Smooth muscle cell (in vitro differentiated cells): ENCODE data around the gene GLA. TPM values are rescaled to one million over a fixed set of nuclear protein-coding genes. Genes with fewer than 3 reads are reported as not detected.

Experiments used
- DNase-seq: peaks from one replicate; lab custom pipeline; 2025; ENCODE audit not compliant: unreplicated experiment; lab: John Stamatoyannopoulos, UW
- H2AFZ ChIP-seq: fragments of 200-600 bp; sonication (generic); 2 replicates; pipeline ENCODE4 v1.6.0; 2016; ENCODE audit warnings: antibody characterized with exemption, low read depth, mild to moderate bottlenecking
- H3F3A ChIP-seq: fragments of 200-600 bp; sonication (generic); 2 replicates; pipeline ENCODE4 v1.6.0; 2017; ENCODE audit warnings: antibody characterized with exemption, low read depth
- H3K27ac ChIP-seq: fragments of 200-600 bp; sonication (generic); 2 replicates; pipeline ENCODE4 v1.5.1; 2016; ENCODE audit warnings: low read depth, mild to moderate bottlenecking
- H3K27me3 ChIP-seq: fragments of 200-600 bp; sonication (generic); 2 replicates; pipeline ENCODE4 v1.6.1; 2016; ENCODE audit warnings: low read depth, mild to moderate bottlenecking
- H3K36me3 ChIP-seq: fragments of 200-600 bp; sonication (generic); 2 replicates; pipeline ENCODE4 v1.5.1; 2016; ENCODE audit warnings: low read depth
- H3K4me1 ChIP-seq: fragments of 200-600 bp; sonication (generic); 2 replicates; pipeline ENCODE4 v1.5.1; 2016; ENCODE audit warnings: low read depth
- H3K4me2 ChIP-seq: fragments of 200-600 bp; sonication (generic); 2 replicates; pipeline ENCODE4 v1.6.0; 2016; ENCODE audit warnings: mild to moderate bottlenecking
- H3K4me3 ChIP-seq: fragments of 200-600 bp; sonication (generic); 2 replicates; pipeline ENCODE4 v1.5.1; 2016; ENCODE audit warnings: mild to moderate bottlenecking
- H3K79me2 ChIP-seq: fragments of 200-600 bp; sonication (generic); 2 replicates; pipeline ENCODE4 v1.6.0; 2016; ENCODE audit warnings: low read depth, mild to moderate bottlenecking
- H3K9ac ChIP-seq: fragments of 200-600 bp; sonication (generic); 2 replicates; pipeline ENCODE4 v1.6.0; 2016; ENCODE audit warnings: low read depth
- H3K9me3 ChIP-seq: fragments of 200-600 bp; sonication (generic); replicated peaks from 2 replicates; pipeline ENCODE4 v1.5.1; 2016; ENCODE audit warnings: low read depth
- H4K20me1 ChIP-seq: fragments of 200-600 bp; sonication (generic); 2 replicates; pipeline ENCODE4 v1.6.0; 2016; ENCODE audit warnings: low read depth
- CTCF ChIP-seq: fragments of 200-600 bp; sonication (generic); IDR thresholded peaks from 2 replicates; pipeline ENCODE4 v1.5.1; 2017; ENCODE audit warnings: borderline replicate concordance, mild to moderate bottlenecking, antibody characterized with exemption; ENCODE audit not compliant: insufficient read depth, poor library complexity, severe bottlenecking
- WGBS: methylation state at CpG from one replicate; pipeline ENCODE4 v1.1.7; 2016; ENCODE audit warnings: low lambda C conversion rate; 5-methylcytosine and 5-hydroxymethylcytosine counted together
- polyA plus RNA-seq: library from polyadenylated mRNA; unstranded; fragments of >200 nt; fragmentation: Nextera tagmentation; extraction: Ambion mirVana; gene quantifications from 2 replicates; pipeline ENCODE4 v1.2.1, GENCODE V29; 2016
- total RNA-seq: library from RNA; depleted of rRNA; stranded (reverse); fragments of >200 nt; gene quantifications from 2 replicates; pipeline ENCODE4 v1.2.3, GENCODE V29; 2014

The GLA gene
- total and polyA plus RNA-seq, 2 experiments from 2014 or later: 41.2 to 46.9 TPM

- Histone ChIP-seq H3K4me2 (peak overlapping the region; percentile 84), H3K4me1 (peaks cover 22% of the 10 kb centered on the region), H3K9me3 (peaks cover 3% of the 10 kb centered on the region), H3F3A (no peaks in the 10 kb centered on the region), H3K27me3 (no peaks in the 10 kb centered on the region), H3K79me2 (peaks cover 47% of the 10 kb centered on the region), H3K4me3 (peak overlapping the region; percentile 66), H4K20me1 (peaks cover 18% of the 10 kb centered on the region), H3K9ac (peak overlapping the region; percentile 98), H3K36me3 (no peaks in the 10 kb centered on the region), H3K27ac (peak overlapping the region; percentile 99), H2AFZ (no peak overlapping the region)
- whole genome bisulfite sequencing: 49% methylated on average over 6 of the region's 6 CpGs
- DNase-seq: no peak
- TF ChIP-seq CTCF: no peak
Measured at GRCh38 chrX:101409043-101409442, 1.3 kb upstream of the GLA start.

- peaks cover 22% of the 10 kb centered on the region for H3K4me1 ChIP-seq
- peaks cover under 1% of the 10 kb centered on the region for H3K9me3 ChIP-seq
- H4K20me1 ChIP-seq: peaks cover 18% of the 10 kb centered on the region
- H3K79me2 ChIP-seq: peaks cover 47% of the 10 kb centered on the region
- H3K4me3 ChIP-seq: peak overlapping the region; percentile 66
- no peak for DNase-seq
- H3K9ac ChIP-seq: peak overlapping the region; percentile 98
- WGBS: 33% methylated on average over 8 of the region's 8 CpGs
- no peaks in the 10 kb centered on the region for H3K27me3 ChIP-seq
- H2AFZ ChIP-seq: no peak overlapping the region
- peak overlapping the region; percentile 84 for H3K4me2 ChIP-seq
- no peaks in the 10 kb centered on the region for H3F3A ChIP-seq
- peak overlapping the region; percentile 99 for H3K27ac ChIP-seq
- TF ChIP-seq CTCF: no peak
- H3K36me3 ChIP-seq: no peaks in the 10 kb centered on the region
Measured at GRCh38 chrX:101408532-101408841, 762 bp upstream of the GLA start.

GRCh38 chrX:101407167-101407747 lies 468 bp downstream of the GLA start:
- peak overlapping the region; percentile 10 for H2AFZ ChIP-seq
- DNase-seq: no peak
- 30% methylated on average over 15 of the region's 15 CpGs for WGBS
- peak overlapping the region; percentile 93 for H3K9ac ChIP-seq
- peaks cover 22% of the 10 kb centered on the region for H3K4me1 ChIP-seq
- no peaks in the 10 kb centered on the region for H3K36me3 ChIP-seq
- no peaks in the 10 kb centered on the region for H3K27me3 ChIP-seq
- H3K27ac ChIP-seq: peak overlapping the region; percentile 99
- H4K20me1 ChIP-seq: peaks cover 12% of the 10 kb centered on the region
- H3K9me3 ChIP-seq: no peaks in the 10 kb centered on the region
- no peak for TF ChIP-seq CTCF
- no peaks in the 10 kb centered on the region for H3F3A ChIP-seq
- peaks cover 47% of the 10 kb centered on the region for H3K79me2 ChIP-seq
- peak overlapping the region; percentile 84 for H3K4me2 ChIP-seq
- peak overlapping the region; percentile 66 for H3K4me3 ChIP-seq

GRCh38 chrX:101399825-101400224 lies 7.9 kb downstream of the GLA start:
- Histone ChIP-seq H4K20me1 (peaks cover 7% of the 10 kb centered on the region), H3K27me3 (no peaks in the 10 kb centered on the region), H3K4me1 (no peaks in the 10 kb centered on the region), H3F3A (no peaks in the 10 kb centered on the region), H3K27ac (no peak overlapping the region), H3K79me2 (no peaks in the 10 kb centered on the region), H3K36me3 (no peaks in the 10 kb centered on the region), H3K4me2 (no peak overlapping the region), H3K9me3 (no peaks in the 10 kb centered on the region), H3K9ac (no peak overlapping the region), H2AFZ (no peak overlapping the region), H3K4me3 (no peak overlapping the region)
- 80% methylated on average over 4 of the region's 4 CpGs for WGBS
- no peak for TF ChIP-seq CTCF
- no peak for DNase-seq
